ENCODE data around the gene KNCN.

The KNCN gene

DNA sequence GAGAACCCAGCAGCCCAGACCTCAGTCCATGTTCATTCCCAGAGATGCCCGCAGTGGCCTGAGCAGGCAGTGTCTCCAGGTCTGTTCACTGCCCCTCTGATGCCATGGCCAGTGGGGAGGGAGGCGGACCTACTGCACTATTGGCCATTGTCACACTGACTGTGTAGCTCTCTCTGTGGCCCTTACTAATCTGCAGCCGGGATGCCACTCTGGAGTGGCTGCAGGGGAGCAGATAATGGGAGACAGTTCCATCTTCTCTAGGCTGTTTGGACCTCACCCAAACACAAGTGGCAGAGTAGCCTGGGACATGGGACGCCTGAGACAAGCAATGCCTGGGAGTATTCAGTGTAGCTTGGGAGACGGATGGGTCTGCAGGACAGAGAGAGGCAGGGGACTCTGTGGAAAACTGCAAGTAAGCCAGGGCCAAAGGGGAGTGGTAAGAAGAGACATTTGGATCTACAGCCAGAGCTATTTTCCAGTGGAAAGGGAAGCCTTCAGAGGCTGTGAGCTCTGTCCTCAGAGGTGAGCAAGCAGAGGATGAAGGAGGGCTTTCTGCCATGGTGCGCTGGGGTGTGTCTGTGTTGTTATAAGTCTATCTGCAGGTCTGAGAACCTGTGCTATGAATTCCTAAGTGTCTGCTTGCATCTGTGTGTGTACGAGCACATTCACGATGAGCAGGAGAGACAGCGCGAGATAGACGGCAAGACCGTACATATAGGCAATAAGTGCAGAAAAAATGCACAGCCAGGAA lies 35.1 kb downstream of the KNCN start:
- H3K4me3 ChIP-seq (ENCODE audit: control insufficient read depth, low read depth, low read length), result no peak overlapping the region
- no peak for TF ChIP-seq CTCF (conservative IDR thresholded peaks at IDR 0.05; ENCODE audit: control insufficient read depth, insufficient read depth, low read depth, low read length)
- no peak for DNase-seq (ENCODE audit: low read depth)

DNA sequence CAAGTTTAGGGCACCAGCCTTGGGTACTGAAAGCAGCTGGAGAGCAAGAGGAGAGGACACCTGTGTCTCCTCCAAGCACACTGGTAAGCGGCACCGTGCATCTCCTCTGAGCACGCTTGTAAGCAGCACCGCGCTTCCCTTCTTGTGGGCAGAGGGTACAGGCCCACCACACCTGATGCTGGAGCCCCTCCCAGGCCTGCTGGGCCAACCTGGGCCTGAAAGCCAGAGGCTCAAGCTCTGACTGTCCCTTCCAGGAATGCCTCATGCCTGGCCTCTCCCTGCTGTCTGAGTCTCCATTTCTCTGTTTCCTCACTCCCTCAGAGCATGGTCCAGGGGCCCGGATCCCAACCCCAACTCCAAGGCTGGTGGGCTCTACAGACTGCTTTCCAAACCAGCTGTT lies 35.9 kb downstream of the KNCN start:
- no peak for DNase-seq (ENCODE audit: low read depth)
- TF ChIP-seq CTCF (conservative IDR thresholded peaks at IDR 0.05; ENCODE audit: control insufficient read depth, insufficient read depth, low read depth, low read length), result no peak
- H3K4me3 ChIP-seq (ENCODE audit: control insufficient read depth, low read depth, low read length), result no peak overlapping the region

DNA sequence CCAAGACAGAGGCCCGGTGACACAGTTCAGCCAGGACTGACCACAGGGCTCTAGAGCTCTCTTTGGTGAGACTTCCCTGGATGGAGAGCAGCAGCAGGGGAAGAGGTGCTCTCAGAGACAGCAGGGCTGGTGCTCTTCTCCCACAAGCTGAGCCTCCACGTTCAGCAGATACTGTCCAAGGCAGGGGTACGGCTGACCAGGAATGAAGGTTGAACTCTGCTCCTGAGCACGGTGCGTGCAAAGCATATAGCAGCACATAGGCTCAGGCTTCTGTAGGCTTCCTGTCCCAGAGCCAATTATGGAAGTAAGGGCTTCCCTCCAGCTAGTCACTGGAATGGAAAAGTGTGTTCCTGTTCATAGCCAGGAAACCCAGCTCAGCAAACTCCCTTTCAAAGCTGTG lies 37.9 kb downstream of the KNCN start:
- no peak for TF ChIP-seq CTCF (conservative IDR thresholded peaks at IDR 0.05; ENCODE audit: control insufficient read depth, insufficient read depth, low read depth, low read length)
- no peak overlapping the region for H3K4me3 ChIP-seq (ENCODE audit: control insufficient read depth, low read depth, low read length)
- DNase-seq (ENCODE audit: low read depth), result no peak

DNA sequence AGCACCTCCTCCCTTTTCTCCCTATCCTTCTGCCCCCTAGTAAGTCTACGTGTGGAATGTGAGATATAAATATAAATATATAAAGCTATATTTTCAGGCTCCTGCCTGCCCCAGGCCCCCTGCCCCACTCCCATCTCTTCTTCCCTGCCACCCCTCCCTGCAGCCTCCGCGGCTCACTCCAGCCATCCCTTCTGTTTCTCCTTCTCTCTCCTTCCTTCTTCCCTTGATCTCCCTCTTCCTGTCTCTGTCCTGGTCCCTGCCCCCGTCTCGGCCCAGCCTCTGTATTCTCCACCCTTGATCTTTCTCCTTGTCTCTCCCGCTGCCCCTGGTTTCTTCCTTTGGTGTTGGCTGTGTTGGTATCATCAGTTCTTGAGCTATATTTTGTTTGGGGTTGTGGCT lies 38.7 kb downstream of the KNCN start:
- no peak overlapping the region for H3K4me3 ChIP-seq (ENCODE audit: control insufficient read depth, low read depth, low read length)
- no peak for TF ChIP-seq CTCF (conservative IDR thresholded peaks at IDR 0.05; ENCODE audit: control insufficient read depth, insufficient read depth, low read depth, low read length)
- no peak for DNase-seq (ENCODE audit: low read depth)

DNA sequence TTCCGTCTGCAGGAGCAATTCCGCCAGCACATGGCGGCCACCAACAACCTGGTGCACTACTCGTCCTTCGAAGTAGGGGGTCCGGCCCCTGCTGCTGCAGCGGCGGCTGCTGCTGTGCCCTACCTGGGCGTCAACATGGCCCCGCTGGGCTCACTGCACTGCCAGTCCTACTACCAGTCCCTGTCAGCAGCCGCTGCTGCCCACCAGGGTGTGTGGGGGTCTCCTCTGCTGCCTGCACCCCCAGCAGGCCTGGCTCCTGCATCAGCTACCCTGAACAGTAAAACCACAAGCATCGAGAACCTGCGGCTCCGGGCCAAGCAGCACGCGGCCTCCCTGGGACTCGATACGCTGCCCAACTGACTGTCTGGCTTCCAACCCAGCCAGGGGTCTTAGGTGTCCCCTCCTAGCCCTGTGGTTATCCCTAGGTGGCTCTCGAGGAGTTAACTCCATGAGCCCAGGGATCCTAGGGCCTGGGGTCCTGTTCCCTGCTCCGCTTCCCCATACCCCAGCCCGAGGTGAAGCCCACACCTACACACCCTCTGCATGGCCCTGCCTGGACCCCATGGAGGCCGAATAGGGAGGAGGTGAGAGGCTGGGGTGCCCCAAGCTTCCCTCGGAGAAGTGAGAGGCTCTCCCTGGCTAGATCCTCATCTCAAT lies 39.2 kb downstream of the KNCN start:
- TF ChIP-seq CTCF (conservative IDR thresholded peaks at IDR 0.05; ENCODE audit: control insufficient read depth, insufficient read depth, low read depth, low read length), result no peak
- H3K4me3 ChIP-seq (ENCODE audit: control insufficient read depth, low read depth, low read length), result no peak overlapping the region

DNA sequence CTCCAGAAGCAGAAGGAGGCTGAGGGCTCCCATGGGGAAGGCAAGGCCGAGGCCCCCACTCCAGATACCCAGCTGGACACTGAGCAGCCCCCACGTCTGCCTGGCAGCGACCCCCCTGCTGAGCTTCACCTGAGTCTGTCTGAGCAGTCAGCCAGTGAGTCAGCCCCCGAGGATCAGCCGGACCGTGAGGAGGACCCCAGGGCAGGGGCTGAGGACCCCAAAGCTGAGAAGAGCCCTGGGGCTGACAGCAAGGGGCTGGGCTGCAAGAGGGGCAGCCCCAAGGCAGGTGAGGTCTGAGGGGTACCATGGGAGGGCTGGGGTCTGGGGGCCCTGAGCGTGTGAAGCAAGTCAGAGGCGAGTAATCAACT lies 40.5 kb downstream of the KNCN start:
- TF ChIP-seq CTCF (conservative IDR thresholded peaks at IDR 0.05; ENCODE audit: control insufficient read depth, insufficient read depth, low read depth, low read length), result no peak
- no peak overlapping the region for H3K4me3 ChIP-seq (ENCODE audit: control insufficient read depth, low read depth, low read length)
- DNase-seq (ENCODE audit: low read depth), result no peak

More for the DNA sequence above, 39.2 kb downstream of the KNCN start:
- DNase-seq (ENCODE audit: low read depth), result no peak

Measured in fibroblast of mammary gland (primary cell).